GM19467 (cell line): ENCODE measurements around the gene KRTAP22-2.

Experiments
- ATAC-seq: cut with Tn5 transposase; IDR thresholded peaks from one replicate; pipeline ENCODE4 v1.9.1; 2021; ENCODE audit warnings: mild to moderate bottlenecking, moderate library complexity; ENCODE audit not compliant: unreplicated experiment

Gene KRTAP22-2

DNA sequence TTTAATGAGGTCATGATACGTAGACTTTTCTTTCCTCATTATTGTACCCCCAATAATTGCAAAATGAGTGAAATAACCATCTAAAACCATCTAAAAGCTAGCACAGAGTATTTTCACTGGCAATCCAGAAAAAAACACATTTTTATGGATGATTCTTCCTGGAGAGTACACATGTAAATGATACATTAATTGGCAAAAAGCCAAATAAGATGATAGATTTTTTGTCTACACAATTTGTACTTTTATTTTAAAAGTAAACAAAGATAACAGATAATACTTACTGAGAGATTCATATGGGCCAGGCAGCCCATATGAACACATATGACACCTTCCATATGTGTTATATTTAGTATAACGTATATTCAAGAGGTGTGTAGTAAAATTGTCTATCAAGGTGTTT, 26.6 kb downstream of the KRTAP22-2 start:
- no peak for ATAC-seq

DNA sequence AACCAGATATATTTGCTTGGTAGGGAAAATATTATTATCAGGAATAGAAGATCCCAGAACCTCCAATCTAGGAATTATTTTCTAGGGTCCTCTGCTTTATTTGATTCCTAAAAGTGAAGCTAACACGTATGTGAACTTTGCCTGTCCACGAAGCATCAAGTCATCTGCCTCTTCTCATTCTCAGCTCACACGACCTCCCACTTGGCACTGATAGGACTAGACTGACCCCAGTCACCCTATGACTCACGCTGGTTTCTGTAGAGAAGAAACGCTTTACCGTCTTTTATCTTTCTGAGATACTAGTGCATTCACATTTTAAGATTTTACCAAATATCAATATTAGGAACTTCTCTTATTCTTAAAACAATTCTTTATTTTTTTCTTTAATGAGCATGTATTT, 27.1 kb downstream of the KRTAP22-2 start:
- ATAC-seq: no peak

DNA sequence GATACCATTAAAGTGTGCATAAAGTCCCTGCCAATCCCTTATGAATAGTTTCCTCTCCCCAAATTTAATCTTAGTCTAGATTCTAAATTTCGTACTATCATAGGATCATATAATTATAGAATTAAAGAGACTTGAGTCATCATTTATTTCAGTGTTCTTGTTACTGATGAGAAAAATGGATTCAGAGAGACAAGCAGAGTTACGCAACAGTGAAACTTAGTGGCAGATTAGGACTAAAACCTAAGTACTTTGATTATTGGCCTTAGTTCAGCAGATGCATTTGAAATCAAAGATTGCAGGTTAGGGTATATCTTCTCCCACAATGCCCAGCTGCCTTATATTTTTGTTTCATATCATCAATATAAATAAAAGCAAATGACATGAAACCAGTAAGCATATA, 28.2 kb downstream of the KRTAP22-2 start:
- ATAC-seq: no peak

DNA sequence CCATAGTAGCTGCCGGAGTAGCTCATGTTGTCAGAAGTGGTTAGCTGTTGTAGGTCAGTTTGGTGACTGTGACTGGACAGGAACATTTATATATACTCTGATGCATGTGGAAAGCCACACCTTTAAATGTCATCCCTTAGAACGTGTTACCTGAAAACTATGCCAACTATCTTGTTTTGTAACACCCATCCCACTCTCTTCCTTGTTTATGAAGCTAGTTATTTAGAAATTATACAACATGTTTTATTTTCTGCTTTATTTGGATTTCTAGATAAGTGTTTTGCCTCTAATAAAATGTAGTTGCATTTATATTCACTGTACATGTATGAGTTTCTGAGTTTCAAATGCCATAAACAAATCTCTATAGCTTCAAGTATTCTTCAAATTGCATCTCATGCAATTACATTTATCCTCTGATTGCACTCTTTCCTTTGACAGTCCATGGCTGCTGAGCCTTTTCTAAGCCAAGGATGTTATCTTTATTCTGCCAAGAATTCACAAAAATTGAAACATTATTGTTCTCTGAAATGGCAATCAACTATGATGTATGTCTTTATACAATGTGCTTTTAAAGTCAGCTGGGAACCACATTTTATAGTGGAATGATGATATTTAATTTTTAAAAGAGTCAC, 28.8 kb downstream of the KRTAP22-2 start, which contains the start of gene KRTAP19-7:
Gene KRTAP19-7 (minus strand): TSS at position 51 of the 632 bp plus-strand sequence. CDS start 25 bp downstream, at position 26.
- no peak for ATAC-seq

DNA sequence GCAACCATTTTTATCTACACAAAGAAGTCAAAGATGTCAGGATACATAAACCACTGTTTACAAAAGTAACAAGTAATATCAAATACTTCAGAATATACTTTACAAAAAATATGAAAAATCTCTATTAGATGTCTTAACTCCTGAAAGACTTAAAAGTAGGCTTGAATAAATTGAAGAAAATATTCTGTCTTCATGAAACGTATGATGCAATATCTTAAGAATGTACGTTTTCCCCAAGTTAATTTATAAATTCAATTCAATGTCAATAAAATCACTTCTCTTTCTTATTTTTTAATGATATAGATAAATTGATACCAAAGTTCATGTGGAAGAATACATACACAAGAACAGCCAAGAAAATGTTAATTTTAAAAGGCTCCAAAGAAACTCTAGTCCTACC, 35.1 kb downstream of the KRTAP22-2 start:
- no peak for ATAC-seq

DNA sequence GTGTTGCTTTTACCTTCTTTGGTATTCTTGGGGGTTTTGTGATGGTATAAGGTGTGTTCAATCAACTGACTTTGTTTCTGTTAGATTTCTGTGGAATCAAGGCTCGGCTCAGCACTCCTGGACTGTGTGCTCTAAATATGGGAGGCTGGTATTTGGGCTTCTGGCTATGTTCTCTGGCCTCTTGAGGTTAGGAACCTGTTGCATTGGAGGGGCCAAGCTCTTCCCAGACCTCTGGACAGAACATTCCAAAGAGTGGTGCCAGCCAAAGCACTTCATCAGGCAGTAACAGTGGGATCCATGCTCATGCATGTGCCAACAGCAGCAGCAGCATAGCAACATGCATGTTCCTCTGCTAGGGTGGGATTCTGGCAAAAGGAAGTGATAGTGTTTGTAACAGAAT, 37.4 kb downstream of the KRTAP22-2 start:
- no peak for ATAC-seq

DNA sequence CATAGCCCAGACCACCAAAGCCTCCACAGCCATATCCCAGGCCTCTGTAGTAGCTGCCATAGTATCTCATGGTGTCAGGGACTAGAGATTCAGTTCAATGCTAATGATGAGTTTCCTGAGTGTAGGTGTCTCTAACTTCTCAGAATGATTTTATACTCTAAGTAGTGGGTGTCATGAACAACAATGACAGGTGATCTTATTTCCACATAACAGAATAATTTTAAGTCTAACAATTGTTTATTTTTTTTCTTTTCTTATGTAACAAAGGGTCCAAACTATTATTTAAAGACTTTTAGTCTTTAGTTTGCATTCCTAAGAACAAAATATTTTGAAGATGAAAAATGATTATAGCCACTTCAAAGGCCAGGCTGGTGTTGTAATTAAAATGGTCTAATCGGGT, 48.4 kb downstream of the KRTAP22-2 start, which contains the start of gene KRTAP19-6:
Gene KRTAP19-6 (minus strand): TSS at position 101 of the 400 bp plus-strand sequence. CDS start 31 bp downstream, at position 70.
- no peak for ATAC-seq
